HepG2 (cell line): ENCODE results near the gene GNAT2. TPM values are rescaled to one million over a fixed set of nuclear protein-coding genes. Genes with fewer than 3 reads are reported as not detected.
A peak's percentile ranks its signal among the peaks of the same experiment; 100 is the strongest.

Source experiments
- ATAC-seq: fragments of 200-7000 bp; cut with Tn5 transposase; 3 replicates; pipeline ENCODE4 v1.9.1; 2020; ENCODE audit warnings: mild to moderate bottlenecking, moderate library complexity
- BruUV-seq: library from RNA; stranded (reverse); fragments of 400-500 nt; replicated peaks from 2 replicates; lab custom pipeline; 2021; lab: Mats Ljungman, UMichigan
- CTCF ChIA-PET: fragments of 300-600 bp; formaldehyde crosslinking; extraction: SDS; loops from one replicate; lab custom pipeline; 2021; ENCODE audit warnings: low total read pairs, inconsistent platforms, low intra/inter-chr PET ratio; lab: Yijun Ruan, JAX
- POLR2A ChIA-PET: fragments of 350-600 bp; sonication (Branson Sonifier 250); formaldehyde crosslinking; loops from one replicate; lab custom pipeline; 2020; ENCODE audit warnings: antibody characterized with exemption, inconsistent platforms; lab: Yijun Ruan, JAX
- DNase-seq: peaks from one replicate; pipeline ENCODE4 v3.0.0-alpha.2; 2015; ENCODE audit warnings: low spot score
- FAIRE-seq: peaks from 3 replicates; lab custom pipeline; 2011; peaks lifted over from hg19 to GRCh38; lab: Jason Lieb, UNC
- H2AFZ ChIP-seq: one replicate; pipeline ENCODE4 v1.6.1; 2011; ENCODE audit warnings: low read length, inconsistent platforms
- H3K27ac ChIP-seq: fragments of 300-600 bp; 3 replicates; pipeline ENCODE4 v1.8.0; 2011; ENCODE audit warnings: mixed run types, mild to moderate bottlenecking, mixed read lengths, low read length, inconsistent platforms; ENCODE audit not compliant: insufficient read depth; ENCODE audit errors: extremely low read length
- H3K27me3 ChIP-seq, 2 experiments: fragments of 200-600 bp in 1 of 2; 2 replicates in 1 of 2; 3 replicates in 1 of 2; pipeline versions ENCODE4 v1.6.0 to v1.8.0; 2011; ENCODE audit warnings: low read length in 2 of 2, mild to moderate bottlenecking in 2 of 2, moderate library complexity in 2 of 2, inconsistent platforms in 1 of 2; ENCODE audit not compliant: insufficient read depth in 2 of 2, control insufficient read depth in 1 of 2
- H3K36me3 ChIP-seq, 2 experiments: fragments of 200-600 bp in 1 of 2; replicated peaks in 1 of 2; 2 replicates in 1 of 2; 3 replicates in 1 of 2; pipeline versions ENCODE4 v1.5.1 to v1.8.0; 2011; ENCODE audit warnings: low read length in 2 of 2, inconsistent platforms in 1 of 2; ENCODE audit not compliant: insufficient read depth in 2 of 2, control insufficient read depth in 1 of 2
- H3K4me1 ChIP-seq: 2 replicates; pipeline ENCODE4 v1.5.1; 2012; ENCODE audit warnings: low read length, inconsistent platforms; ENCODE audit not compliant: insufficient read depth
- H3K4me2 ChIP-seq: 2 replicates; pipeline ENCODE4 v1.6.0; 2011; ENCODE audit warnings: low read depth, low read length, inconsistent platforms
- H3K4me3 ChIP-seq, 3 experiments: fragments of 200-600 bp in 1 of 3; sonication (generic), shearing (Covaris generic) in 1 of 3; replicated peaks in 1 of 3; 2 replicates each; pipeline ENCODE4 v1.5.1; 2011 to 2016; ENCODE audit warnings: low read length in 3 of 3, inconsistent platforms in 2 of 3, low read depth in 2 of 3, mild to moderate bottlenecking in 2 of 3, control low read depth in 1 of 3, mixed read lengths in 1 of 3; ENCODE audit not compliant: insufficient read depth in 1 of 3
- H3K79me2 ChIP-seq: one replicate; pipeline ENCODE4 v1.6.1; 2011; ENCODE audit warnings: low read length, inconsistent platforms; ENCODE audit not compliant: insufficient read depth
- H3K9ac ChIP-seq: 2 replicates; pipeline ENCODE4 v1.6.0; 2011; ENCODE audit warnings: mild to moderate bottlenecking, low read depth, low read length, inconsistent platforms; ENCODE audit not compliant: insufficient read depth
- H3K9me3 ChIP-seq: 2 replicates; pipeline ENCODE4 v1.5.1; 2012; ENCODE audit warnings: mild to moderate bottlenecking, low read length
- H4K20me1 ChIP-seq: 2 replicates; pipeline ENCODE4 v1.6.0; 2011; ENCODE audit warnings: inconsistent platforms, mild to moderate bottlenecking, low read length, moderate library complexity; ENCODE audit not compliant: insufficient read depth
- CEBPG ChIP-seq: IDR thresholded peaks from 2 replicates; pipeline ENCODE4 v1.6.1; 2016
- DDIT3 ChIP-seq: sonication (generic); formaldehyde crosslinking; IDR thresholded peaks from 2 replicates; pipeline ENCODE4 v1.4.0; 2020; ENCODE audit warnings: mild to moderate bottlenecking, missing genetic modification reagents
- DMAP1 ChIP-seq: IDR thresholded peaks from 2 replicates; pipeline ENCODE4 v1.6.1; 2016
- KDM6A ChIP-seq: IDR thresholded peaks from 2 replicates; pipeline ENCODE4 v1.6.1; 2016; ENCODE audit warnings: low read depth
- SPEN ChIP-seq: sonication (generic); formaldehyde crosslinking; IDR thresholded peaks from 2 replicates; pipeline ENCODE4 v1.5.1; 2020; ENCODE audit warnings: low read depth, mild to moderate bottlenecking, missing genetic modification reagents
- STAT5B ChIP-seq: sonication (generic); formaldehyde crosslinking; IDR thresholded peaks from 2 replicates; pipeline ENCODE4 v1.4.0; 2020; ENCODE audit warnings: missing genetic modification reagents
- ZMYM3 ChIP-seq: sonication (generic); formaldehyde crosslinking; IDR thresholded peaks from 2 replicates; pipeline ENCODE4 v1.5.1; 2020; ENCODE audit warnings: mild to moderate bottlenecking, missing genetic modification reagents
- ZNF614 ChIP-seq: IDR thresholded peaks from 2 replicates; pipeline ENCODE4 v1.6.1; 2018; ENCODE audit warnings: missing biosample characterization, missing genetic modification reagents, inconsistent platforms, borderline replicate concordance
- ZSCAN31 ChIP-seq: sonication (generic); formaldehyde crosslinking; IDR thresholded peaks from 2 replicates; pipeline ENCODE4 v1.5.0; 2020; ENCODE audit warnings: low read depth, mild to moderate bottlenecking, missing genetic modification reagents
- WGBS: methylation state at CpG from one replicate; pipeline ENCODE4 v1.1.6; 2017; ENCODE audit warnings: low lambda C conversion rate; 5-methylcytosine and 5-hydroxymethylcytosine counted together
- in situ Hi-C: cut with HindIII; loops from 2 replicates; pipeline ENCODE4 v1.10.0; 2017; ENCODE audit warnings: low pct_unique_long_range_greater_than_20kb; ENCODE audit not compliant: extremely low pct_ligation_motif_present
- intact Hi-C: fragments of 100-400 bp; cut with micrococcal nuclease; formaldehyde crosslinking; loops from one replicate; pipeline ENCODE4 v1.10.0; 2022; ENCODE audit not compliant: unreplicated experiment
- polyA plus RNA-seq, 8 experiments: library from polyadenylated mRNA; depleted of rRNA in 3 of 8; stranded (reverse) in 7 of 8; unstranded in 1 of 8; fragments of >200 nt; fragmentation: Illumina TruSeq in 4 of 8; extraction: Trizol in 4 of 8; gene quantifications; 2 replicates each; pipeline versions ENCODE4 v1.2.1 to v1.2.3, GENCODE V29; 2011 to 2016; ENCODE audit warnings: low read depth in 4 of 8, missing spikeins in 1 of 8, mixed read lengths in 1 of 8; ENCODE audit not compliant: insufficient read depth in 1 of 8
- total RNA-seq, 5 experiments: library from RNA; depleted of rRNA; stranded (reverse); fragments of >200 nt; fragmentation: Illumina TruSeq; extraction: Trizol; gene quantifications; 2 replicates each; pipeline ENCODE4 v1.2.3, GENCODE V29; 2016; ENCODE audit warnings: low read depth in 1 of 5
- TF ChIP-seq, protein P1 (sequence below): sonication (generic); formaldehyde crosslinking; IDR thresholded peaks from 2 replicates; pipeline ENCODE4 v1.5.0; 2020; ENCODE audit warnings: missing genetic modification reagents
- TF ChIP-seq, protein P2 (sequence below): sonication (generic); formaldehyde crosslinking; IDR thresholded peaks from 2 replicates; pipeline ENCODE4 v1.5.1; 2020; ENCODE audit warnings: mild to moderate bottlenecking, missing genetic modification reagents, moderate library complexity

Gene GNAT2
- total and polyA plus RNA-seq, 2 of the 13 experiments (the other 11 are each of a cell fraction or from before 2014, with no cell fraction given), result 0.08 to 0.20 TPM

DNA sequence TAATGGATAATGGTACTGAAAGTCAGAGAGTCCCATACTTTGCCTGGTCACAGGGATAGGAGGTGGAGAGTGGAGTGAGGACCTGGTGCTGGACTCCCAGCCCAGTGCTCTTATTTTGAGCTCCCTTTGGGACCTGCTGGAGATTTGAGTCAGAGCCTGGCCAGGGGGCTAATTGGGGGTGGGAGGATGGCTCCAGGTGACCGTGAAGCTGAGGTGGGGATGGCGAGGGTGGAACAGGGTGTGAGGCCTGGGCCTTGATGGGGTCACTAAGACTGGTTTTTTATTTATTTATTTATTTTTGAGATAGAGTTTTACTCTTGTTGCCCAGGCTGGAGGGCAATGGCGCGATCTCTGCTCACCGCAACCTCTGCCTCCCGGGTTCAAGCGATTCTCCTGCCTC lies 18.0 kb upstream of the GNAT2 start:
- Histone ChIP-seq H3K9ac (no peak overlapping the region), H4K20me1 (no peaks in the 10 kb centered on the region), H3K36me3 (no peaks in the 10 kb centered on the region), H3K4me1 (peaks cover 27% of the 10 kb centered on the region), H3K27me3 (no peaks in the 10 kb centered on the region), H3K27ac (no peak overlapping the region), H2AFZ (no peak overlapping the region), H3K79me2 (no peaks in the 10 kb centered on the region), H3K4me2 (no peak overlapping the region), H3K9me3 (no peaks in the 10 kb centered on the region)
- in situ Hi-C loops (no loop called here), intact Hi-C loops (no loop called here)
- WGBS, result 96% methylated on average over 7 of the region's 7 CpGs
- no TSS peak for BruUV-seq
- no peak for FAIRE-seq
- ChIA-PET POLR2A (interaction anchor here (2.2 kb wide), 1 partner anchor 17 kb away, joined by 11 read pairs; no protein-coding TSS in a partner anchor), CTCF (no interaction called here)
- TF ChIP-seq KDM6A, result no peak
- TF ChIP-seq, protein P1, sequence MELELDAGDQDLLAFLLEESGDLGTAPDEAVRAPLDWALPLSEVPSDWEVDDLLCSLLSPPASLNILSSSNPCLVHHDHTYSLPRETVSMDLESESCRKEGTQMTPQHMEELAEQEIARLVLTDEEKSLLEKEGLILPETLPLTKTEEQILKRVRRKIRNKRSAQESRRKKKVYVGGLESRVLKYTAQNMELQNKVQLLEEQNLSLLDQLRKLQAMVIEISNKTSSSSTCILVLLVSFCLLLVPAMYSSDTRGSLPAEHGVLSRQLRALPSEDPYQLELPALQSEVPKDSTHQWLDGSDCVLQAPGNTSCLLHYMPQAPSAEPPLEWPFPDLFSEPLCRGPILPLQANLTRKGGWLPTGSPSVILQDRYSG (CRISPR knock-in tag), result no peak
- TF ChIP-seq STAT5B (CRISPR knock-in tag), result no peak
- TF ChIP-seq, all 625 proteins: peak for 0
- ATAC-seq (no peak), DNase-seq (no peak)
- H3K4me3 ChIP-seq, result no peak overlapping the region

DNA sequence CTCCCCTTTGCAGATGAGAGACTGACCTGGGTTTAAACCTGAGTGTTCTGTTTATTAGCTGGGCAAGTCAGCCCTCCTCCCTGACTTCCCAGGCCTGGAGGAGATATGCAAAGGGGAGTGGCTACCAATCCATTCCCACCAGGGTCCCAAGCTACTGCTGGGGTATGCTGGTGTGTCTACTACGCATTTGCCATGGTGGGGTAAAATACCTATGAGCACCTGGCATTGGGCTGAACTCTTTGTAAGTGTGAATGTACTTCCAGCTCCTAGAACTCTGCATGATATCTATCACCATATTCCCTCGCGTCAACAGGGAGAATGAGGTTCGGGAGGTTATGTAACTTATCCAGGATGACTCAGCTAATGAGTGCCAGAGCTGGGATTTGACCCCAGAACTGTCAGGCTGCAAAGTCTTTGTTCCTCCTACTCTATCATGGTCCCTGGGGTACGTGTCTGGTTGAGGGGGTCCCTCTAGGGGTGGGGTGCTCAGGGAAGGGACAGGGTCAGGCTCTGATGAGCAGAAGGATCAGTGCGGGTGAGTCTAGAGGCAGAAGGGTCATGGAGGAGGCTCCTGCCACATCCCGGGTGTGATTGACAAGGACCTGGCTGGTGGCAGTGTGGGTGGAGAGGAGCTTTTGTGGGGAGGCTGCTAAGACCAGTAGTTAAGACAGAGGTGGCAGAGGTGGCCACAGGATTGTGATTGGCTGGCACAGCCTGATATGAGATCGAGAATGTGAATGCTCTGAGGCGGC lies 17.0 kb upstream of the GNAT2 start:
- DNase-seq, result peak; percentile 46
- peak; percentile 76 for FAIRE-seq
- H4K20me1 ChIP-seq, result no peaks in the 10 kb centered on the region
- ATAC-seq, result peak; percentile 35
- no peaks in the 10 kb centered on the region for H3K27me3 ChIP-seq
- no TSS peak for BruUV-seq
- H2AFZ ChIP-seq, result no peak overlapping the region
- in situ Hi-C loops, result no loop called here
- H3K4me3 ChIP-seq, result peak overlapping the region in 2 of 3 experiments; percentile 24 to 52; a peak in 3 of 6 replicates
- peak overlapping the region; percentile 39 for H3K27ac ChIP-seq
- H3K9me3 ChIP-seq, result no peaks in the 10 kb centered on the region
- H3K79me2 ChIP-seq, result no peaks in the 10 kb centered on the region
- H3K9ac ChIP-seq, result no peak overlapping the region
- H3K4me1 ChIP-seq, result peaks cover 27% of the 10 kb centered on the region
- ChIA-PET POLR2A (interaction anchor here (0.9 to 2.2 kb wide), 7 partner anchors 11 to 127 kb away, joined by 3 to 14 read pairs (median 4); partner anchors contain the start of genes AMPD2, EPS8L3, GNAI3 and GNAT2), CTCF (no interaction called here)
- intact Hi-C loops, result no loop called here
- WGBS, result 25% methylated on average over 8 of the region's 9 CpGs
- peaks cover 5 to 6% of the 10 kb centered on the region in 2 experiments; a peak in 3 of 5 replicates for H3K36me3 ChIP-seq
- H3K4me2 ChIP-seq, result peak overlapping the region; percentile 76
- TF ChIP-seq, protein P2, sequence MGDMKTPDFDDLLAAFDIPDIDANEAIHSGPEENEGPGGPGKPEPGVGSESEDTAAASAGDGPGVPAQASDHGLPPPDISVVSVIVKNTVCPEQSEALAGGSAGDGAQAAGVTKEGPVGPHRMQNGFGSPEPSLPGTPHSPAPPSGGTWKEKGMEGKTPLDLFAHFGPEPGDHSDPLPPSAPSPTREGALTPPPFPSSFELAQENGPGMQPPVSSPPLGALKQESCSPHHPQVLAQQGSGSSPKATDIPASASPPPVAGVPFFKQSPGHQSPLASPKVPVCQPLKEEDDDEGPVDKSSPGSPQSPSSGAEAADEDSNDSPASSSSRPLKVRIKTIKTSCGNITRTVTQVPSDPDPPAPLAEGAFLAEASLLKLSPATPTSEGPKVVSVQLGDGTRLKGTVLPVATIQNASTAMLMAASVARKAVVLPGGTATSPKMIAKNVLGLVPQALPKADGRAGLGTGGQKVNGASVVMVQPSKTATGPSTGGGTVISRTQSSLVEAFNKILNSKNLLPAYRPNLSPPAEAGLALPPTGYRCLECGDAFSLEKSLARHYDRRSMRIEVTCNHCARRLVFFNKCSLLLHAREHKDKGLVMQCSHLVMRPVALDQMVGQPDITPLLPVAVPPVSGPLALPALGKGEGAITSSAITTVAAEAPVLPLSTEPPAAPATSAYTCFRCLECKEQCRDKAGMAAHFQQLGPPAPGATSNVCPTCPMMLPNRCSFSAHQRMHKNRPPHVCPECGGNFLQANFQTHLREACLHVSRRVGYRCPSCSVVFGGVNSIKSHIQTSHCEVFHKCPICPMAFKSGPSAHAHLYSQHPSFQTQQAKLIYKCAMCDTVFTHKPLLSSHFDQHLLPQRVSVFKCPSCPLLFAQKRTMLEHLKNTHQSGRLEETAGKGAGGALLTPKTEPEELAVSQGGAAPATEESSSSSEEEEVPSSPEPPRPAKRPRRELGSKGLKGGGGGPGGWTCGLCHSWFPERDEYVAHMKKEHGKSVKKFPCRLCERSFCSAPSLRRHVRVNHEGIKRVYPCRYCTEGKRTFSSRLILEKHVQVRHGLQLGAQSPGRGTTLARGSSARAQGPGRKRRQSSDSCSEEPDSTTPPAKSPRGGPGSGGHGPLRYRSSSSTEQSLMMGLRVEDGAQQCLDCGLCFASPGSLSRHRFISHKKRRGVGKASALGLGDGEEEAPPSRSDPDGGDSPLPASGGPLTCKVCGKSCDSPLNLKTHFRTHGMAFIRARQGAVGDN (CRISPR knock-in tag), result 0 out of 2 replicates have a peak, but pooled peaks have one; percentile 30
- no peak for TF ChIP-seq DDIT3 (CRISPR knock-in tag)
- no peak for TF ChIP-seq SPEN (CRISPR knock-in tag)
- peak; percentile 23; the same call in 1 of the 2 replicates for TF ChIP-seq CEBPG (CRISPR knock-in tag)
- TF ChIP-seq ZNF614 (CRISPR knock-in tag), result no peak
- TF ChIP-seq ZSCAN31 (CRISPR knock-in tag), result 0 out of 2 replicates have a peak, but pooled peaks have one; percentile 34
- peak; percentile 65; the same call in 1 of the 2 replicates for TF ChIP-seq ZMYM3 (CRISPR knock-in tag)
- 0 out of 2 replicates have a peak, but pooled peaks have one; percentile 21 for TF ChIP-seq DMAP1 (CRISPR knock-in tag)
